PC-3 (cell line): ENCODE measurements around the gene WDR89.

Source experiments
- CTCF ChIP-seq: fragments of 300-600 bp; sonication (generic); conservative IDR thresholded peaks from 2 replicates; pipeline ENCODE4 v1.5.1; 2017; ENCODE audit warnings: antibody characterized with exemption, low read depth, mild to moderate bottlenecking, low read length
- EZH2 ChIP-seq: fragments of 300-600 bp; sonication (generic); IDR thresholded peaks from one replicate; pipeline ENCODE4 v1.6.1; 2017; ENCODE audit warnings: antibody characterized with exemption, mild to moderate bottlenecking, low read length; ENCODE audit not compliant: unreplicated experiment

DNA sequence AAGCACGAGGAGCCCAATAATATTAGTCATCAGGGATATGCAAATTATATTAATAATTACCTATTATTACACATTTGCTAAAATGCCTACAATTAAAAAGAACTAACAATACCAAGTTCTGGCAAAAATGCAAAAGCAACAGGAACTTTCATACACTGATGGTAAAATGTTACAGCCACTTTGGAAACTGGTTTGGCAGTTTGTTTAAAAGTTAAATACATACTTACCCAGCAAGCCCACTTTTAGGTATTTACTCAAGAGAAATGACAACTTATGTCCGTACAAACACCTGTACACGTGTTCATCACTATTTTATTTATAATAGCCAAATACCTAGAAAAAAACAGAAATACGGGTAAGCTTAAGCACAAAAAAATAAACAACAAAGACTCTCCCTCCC lies 17.0 kb downstream of the WDR89 start:
- no peak for TF ChIP-seq CTCF
- TF ChIP-seq EZH2: no peak
